ENCODE measurements around the gene SLC4A5. TPM values are rescaled to one million over a fixed set of nuclear protein-coding genes. Genes with fewer than 3 reads are reported as not detected.

SLC4A5 gene
- total RNA-seq, 8 experiments from 2014 or later: 0.25 to 5.9 (median 2.8) TPM

DNA sequence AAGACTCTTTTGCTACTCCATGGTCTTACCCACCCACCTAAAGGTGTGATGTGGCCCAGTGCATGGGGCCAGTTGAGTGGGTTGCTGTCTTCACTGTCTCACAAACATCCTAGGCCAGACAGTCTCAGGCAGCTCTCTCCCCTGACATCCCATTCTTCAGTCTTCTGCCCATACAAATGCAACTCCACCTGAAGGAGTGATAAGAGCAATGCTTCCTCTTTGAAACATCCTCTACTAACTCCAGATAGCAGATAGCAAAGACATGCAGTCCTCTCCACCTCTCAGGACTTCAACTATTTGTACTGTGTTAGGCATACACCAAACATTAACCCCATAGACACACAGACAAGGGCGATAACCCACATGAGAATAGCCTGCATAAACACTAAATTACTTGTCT is 73.5 kb downstream of the SLC4A5 start:
- Histone ChIP-seq H3K4me3 (no peak overlapping the region), H3K4me1 (replicated peaks in 1 of 2) (no peaks in the 10 kb centered on the region), H3K27ac (no peak overlapping the region)
- WGBS, 10 experiments: 40 to 100% (median 75%) methylated on average over 1 of the region's 1 CpG; no CpG with 5 or more reads in 3 of the 10 experiments
- ATAC-seq (replicated peaks in 6 of 8): no peak
- in situ Hi-C loops (cut with MboI; ENCODE audit: low pct_unique_long_range_greater_than_20kb in 2 of 9, low sequenced_read_pairs in 9 of 9, unreplicated experiment in 9 of 9): loop anchor here in 2 of 9 experiments (10.0 to 25.0 kb wide), 2 partner anchors 55 to 318 kb away; no protein-coding TSS in a partner anchor

DNA sequence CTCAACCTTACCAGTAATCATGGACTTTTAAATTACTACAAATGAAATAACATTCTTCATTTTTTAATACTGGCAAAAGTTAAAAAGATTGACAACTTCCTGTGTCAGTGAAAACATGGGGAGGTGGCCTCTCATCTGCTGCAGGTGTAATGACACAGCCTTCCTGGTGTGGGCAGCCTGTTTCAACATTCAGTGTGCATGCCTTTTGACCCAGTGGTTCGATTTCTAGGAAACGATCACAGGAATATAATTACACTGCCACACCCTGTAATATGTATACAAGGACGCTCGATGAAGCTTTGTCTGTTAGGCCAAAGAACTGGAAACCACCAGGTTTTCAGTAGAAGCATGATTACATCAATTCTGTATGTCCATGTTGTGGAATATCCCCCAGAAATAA is 76.1 kb downstream of the SLC4A5 start:
- ATAC-seq (replicated peaks in 6 of 8): peak in 5 of 8 experiments; percentile 41 to 98 (median 75)
- 0 to 60% (median 25%) methylated on average over 1 to 4 of the region's 4 CpGs; no CpG with 5 or more reads in 4 of the 10 experiments for WGBS, 10 experiments
- no peaks in the 10 kb centered on the region for H3K4me1 ChIP-seq (replicated peaks in 1 of 2)
- in situ Hi-C loops (cut with MboI; ENCODE audit: low pct_unique_long_range_greater_than_20kb in 2 of 9, low sequenced_read_pairs in 9 of 9, unreplicated experiment in 9 of 9): loop anchor here in 2 of 9 experiments (10.0 to 25.0 kb wide), 2 partner anchors 58 to 320 kb away; no protein-coding TSS in a partner anchor
- H3K4me3 ChIP-seq: no peak overlapping the region
- H3K27ac ChIP-seq: no peak overlapping the region

- Histone ChIP-seq H3K4me1 (replicated peaks in 1 of 2) (no peaks in the 10 kb centered on the region), H3K4me3 (no peak overlapping the region), H3K27ac (no peak overlapping the region)
- no peak for ATAC-seq (replicated peaks in 6 of 8)
- 0 to 67% (median 60%) methylated on average over 1 of the region's 1 CpG; no CpG with 5 or more reads in 7 of the 10 experiments for WGBS, 10 experiments
- in situ Hi-C loops (cut with MboI; ENCODE audit: low pct_unique_long_range_greater_than_20kb in 2 of 9, low sequenced_read_pairs in 9 of 9, unreplicated experiment in 9 of 9): loop anchor here in 2 of 9 experiments (10.0 to 25.0 kb wide), 2 partner anchors 61 to 323 kb away; no protein-coding TSS in a partner anchor
Observed at GRCh38 chr2:74264281-74264680, 78.9 kb downstream of the SLC4A5 start.

GRCh38 chr2:74262681-74263080 is 80.5 kb downstream of the SLC4A5 start:
- 84 to 100% (median 100%) methylated on average over 1 to 4 of the region's 6 CpGs; no CpG with 5 or more reads in 3 of the 10 experiments for WGBS, 10 experiments
- no peak overlapping the region for H3K27ac ChIP-seq
- H3K4me3 ChIP-seq: no peak overlapping the region
- H3K4me1 ChIP-seq (replicated peaks in 1 of 2): no peaks in the 10 kb centered on the region
- in situ Hi-C loops (cut with MboI; ENCODE audit: low pct_unique_long_range_greater_than_20kb in 2 of 9, low sequenced_read_pairs in 9 of 9, unreplicated experiment in 9 of 9): loop anchor here in 2 of 9 experiments (10.0 to 25.0 kb wide), 2 partner anchors 62 to 325 kb away; no protein-coding TSS in a partner anchor
- no peak for ATAC-seq (replicated peaks in 6 of 8)

DNA sequence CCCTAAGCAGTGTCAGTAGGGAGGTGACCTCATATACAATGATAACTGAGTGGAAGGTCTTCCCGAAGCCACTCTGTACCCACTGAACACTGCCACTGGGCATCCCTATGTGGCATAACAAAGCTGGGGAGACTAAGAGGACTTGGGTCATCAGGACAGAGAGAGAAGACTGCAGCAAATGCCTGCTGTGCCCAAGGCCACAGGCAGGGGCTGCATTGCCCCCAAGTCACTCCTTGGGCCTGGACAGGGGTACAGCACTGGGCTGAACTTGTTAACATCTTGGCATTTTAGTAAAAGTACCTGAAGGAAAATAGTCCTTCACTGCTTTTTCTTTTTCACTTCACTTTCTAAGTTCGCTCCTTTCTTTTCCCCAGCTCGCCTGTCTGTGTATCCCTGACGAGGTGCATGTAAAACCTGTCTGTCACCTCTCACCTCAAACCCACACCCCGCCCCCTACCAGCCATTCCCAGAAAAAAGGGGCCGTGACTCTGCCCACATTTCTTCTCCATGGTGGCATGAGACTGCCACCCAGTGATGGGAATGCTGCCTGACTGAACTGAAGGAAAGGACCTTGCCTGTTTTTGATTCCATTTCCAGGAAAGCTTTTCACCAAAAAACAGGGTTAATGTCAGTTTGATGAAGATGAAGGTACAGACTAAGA is 81.9 kb downstream of the SLC4A5 start:
- in situ Hi-C loops (cut with MboI; ENCODE audit: low pct_unique_long_range_greater_than_20kb in 2 of 9, low sequenced_read_pairs in 9 of 9, unreplicated experiment in 9 of 9): loop anchor here in 2 of 9 experiments (10.0 to 25.0 kb wide), 2 partner anchors 63 to 326 kb away; no protein-coding TSS in a partner anchor

GRCh38 chr2:74260495-74260894 is 82.7 kb downstream of the SLC4A5 start:
- no peak overlapping the region for H3K27ac ChIP-seq
- WGBS, 10 experiments: 24 to 93% (median 61%) methylated on average over 1 to 2 of the region's 2 CpGs
- ATAC-seq (replicated peaks in 6 of 8): no peak
- H3K4me3 ChIP-seq: no peak overlapping the region
- in situ Hi-C loops (cut with MboI; ENCODE audit: low pct_unique_long_range_greater_than_20kb in 2 of 9, low sequenced_read_pairs in 9 of 9, unreplicated experiment in 9 of 9): loop anchor here in 2 of 9 experiments (10.0 to 25.0 kb wide), 2 partner anchors 64 to 327 kb away; no protein-coding TSS in a partner anchor
- H3K4me1 ChIP-seq (replicated peaks in 1 of 2): no peaks in the 10 kb centered on the region

More for the DNA sequence above, 81.9 kb downstream of the SLC4A5 start:
- 20 to 90% (median 52%) methylated on average over 1 to 6 of the region's 6 CpGs; no CpG with 5 or more reads in 3 of the 10 experiments for WGBS, 10 experiments
- no peak overlapping the region for H3K27ac ChIP-seq
- H3K4me1 ChIP-seq (replicated peaks in 1 of 2): no peaks in the 10 kb centered on the region
- no peak overlapping the region for H3K4me3 ChIP-seq
- peak in 2 of 8 experiments; percentile 56 to 69 for ATAC-seq (replicated peaks in 6 of 8)

DNA sequence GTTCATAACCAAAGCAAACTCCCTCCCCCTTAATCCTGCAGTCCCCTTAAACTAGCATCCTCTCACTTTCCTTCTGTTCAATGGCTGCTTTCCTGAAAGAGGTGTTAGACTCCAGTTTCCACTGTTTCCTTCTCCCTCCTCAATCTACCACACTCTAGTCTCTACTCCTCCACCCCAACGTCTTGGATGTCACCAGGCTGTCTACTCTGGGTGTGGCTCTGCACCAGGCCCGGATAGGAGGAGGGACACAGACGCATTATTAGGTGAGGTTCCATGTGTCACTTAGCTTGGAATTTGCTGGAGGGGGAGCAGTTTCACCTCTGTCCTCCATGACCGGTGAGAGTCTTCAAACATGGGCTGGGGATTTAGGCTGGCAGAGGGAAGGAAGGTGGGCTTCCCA is 83.5 kb downstream of the SLC4A5 start:
- peak in 2 of 8 experiments; percentile 59 to 63 for ATAC-seq (replicated peaks in 6 of 8)
- H3K4me3 ChIP-seq: no peak overlapping the region
- H3K27ac ChIP-seq: no peak overlapping the region
- H3K4me1 ChIP-seq (replicated peaks in 1 of 2): no peaks in the 10 kb centered on the region
- in situ Hi-C loops (cut with MboI; ENCODE audit: low pct_unique_long_range_greater_than_20kb in 2 of 9, low sequenced_read_pairs in 9 of 9, unreplicated experiment in 9 of 9): loop anchor here in 2 of 9 experiments (10.0 to 25.0 kb wide), 2 partner anchors 65 to 328 kb away; no protein-coding TSS in a partner anchor
- 0 to 100% (median 52%) methylated on average over 1 to 2 of the region's 4 CpGs; no CpG with 5 or more reads in 4 of the 10 experiments for WGBS, 10 experiments

DNA sequence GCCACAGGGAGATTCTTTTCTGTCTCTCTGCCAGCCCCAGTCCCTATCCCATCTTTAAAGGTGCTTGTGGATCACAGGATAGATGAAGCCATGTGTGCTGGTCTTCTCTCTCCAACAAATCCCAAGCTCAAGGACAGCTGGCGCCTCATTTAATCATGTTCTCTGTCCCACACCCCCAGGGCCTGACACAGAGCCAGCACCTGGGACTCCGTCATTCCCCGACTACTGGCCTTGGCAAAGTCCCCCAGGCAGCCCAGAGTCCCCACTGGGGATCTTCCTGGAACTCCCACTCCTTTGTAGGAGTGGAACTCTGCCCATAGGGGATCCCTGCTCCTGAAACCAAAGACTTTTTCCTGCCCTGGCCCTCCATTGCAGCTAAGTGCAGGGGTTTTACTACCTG is 84.0 kb downstream of the SLC4A5 start:
- no peak overlapping the region for H3K27ac ChIP-seq
- in situ Hi-C loops (cut with MboI; ENCODE audit: low pct_unique_long_range_greater_than_20kb in 2 of 9, low sequenced_read_pairs in 9 of 9, unreplicated experiment in 9 of 9): loop anchor here in 1 of 9 experiments (25.0 kb wide), 1 partner anchor 328 kb away; no protein-coding TSS in a partner anchor
- 70 to 100% (median 91%) methylated on average over 1 to 3 of the region's 3 CpGs; no CpG with 5 or more reads in 4 of the 10 experiments for WGBS, 10 experiments
- ATAC-seq (replicated peaks in 6 of 8): no peak
- no peak overlapping the region for H3K4me3 ChIP-seq
- no peaks in the 10 kb centered on the region for H3K4me1 ChIP-seq (replicated peaks in 1 of 2)

GRCh38 chr2:74255660-74256213 is 87.5 kb downstream of the SLC4A5 start:
- H3K27ac ChIP-seq: no peak overlapping the region
- H3K4me3 ChIP-seq: no peak overlapping the region
- ATAC-seq (replicated peaks in 6 of 8): no peak
- 61 to 100% (median 84%) methylated on average over 1 to 12 of the region's 18 CpGs; no CpG with 5 or more reads in 2 of the 10 experiments for WGBS, 10 experiments
- H3K4me1 ChIP-seq (replicated peaks in 1 of 2): no peaks in the 10 kb centered on the region
- in situ Hi-C loops (cut with MboI; ENCODE audit: low pct_unique_long_range_greater_than_20kb in 2 of 9, low sequenced_read_pairs in 9 of 9, unreplicated experiment in 9 of 9): loop anchor here in 1 of 9 experiments (25.0 kb wide), 1 partner anchor 332 kb away; no protein-coding TSS in a partner anchor

- no peak for ATAC-seq (replicated peaks in 6 of 8)
- in situ Hi-C loops (cut with MboI; ENCODE audit: low pct_unique_long_range_greater_than_20kb in 2 of 9, low sequenced_read_pairs in 9 of 9, unreplicated experiment in 9 of 9): loop anchor here in 1 of 9 experiments (25.0 kb wide), 1 partner anchor 333 kb away; no protein-coding TSS in a partner anchor
- Histone ChIP-seq H3K4me3 (no peak overlapping the region), H3K27ac (no peak overlapping the region), H3K4me1 (replicated peaks in 1 of 2) (no peaks in the 10 kb centered on the region)
- WGBS, 10 experiments: 70 to 93% (median 85%) methylated on average over 3 to 4 of the region's 4 CpGs; no CpG with 5 or more reads in 2 of the 10 experiments
Observed at GRCh38 chr2:74253971-74254310, 89.3 kb downstream of the SLC4A5 start.

- no peak overlapping the region for H3K27ac ChIP-seq
- in situ Hi-C loops (cut with MboI; ENCODE audit: low pct_unique_long_range_greater_than_20kb in 2 of 9, low sequenced_read_pairs in 9 of 9, unreplicated experiment in 9 of 9): loop anchor here in 1 of 9 experiments (25.0 kb wide), 1 partner anchor 334 kb away; no protein-coding TSS in a partner anchor
- H3K4me1 ChIP-seq (replicated peaks in 1 of 2): no peaks in the 10 kb centered on the region
- 25 to 100% (median 68%) methylated on average over 1 to 7 of the region's 7 CpGs for WGBS, 10 experiments
- no peak for ATAC-seq (replicated peaks in 6 of 8)
- H3K4me3 ChIP-seq: no peak overlapping the region
Observed at GRCh38 chr2:74253306-74253970, 89.8 kb downstream of the SLC4A5 start.

DNA sequence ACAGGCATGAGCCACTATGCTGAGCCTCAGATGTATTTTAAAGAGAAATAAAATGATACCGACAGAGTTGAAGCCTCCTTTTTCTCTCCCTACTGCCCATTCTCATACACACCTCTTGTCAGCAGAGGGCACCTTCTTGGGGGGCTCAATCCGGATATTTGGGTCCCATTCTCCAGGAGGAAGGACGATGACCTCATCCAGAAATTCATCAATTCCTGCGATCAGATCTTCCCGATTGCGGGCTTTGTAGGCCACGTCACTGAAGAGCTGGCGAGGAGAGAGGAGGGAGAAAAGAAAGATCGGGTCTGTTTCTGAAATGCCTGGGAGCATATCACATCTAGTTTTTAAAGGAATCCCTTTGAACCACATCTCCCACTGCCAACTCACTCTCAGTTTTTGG is 90.4 kb downstream of the SLC4A5 start:
- H3K4me1 ChIP-seq (replicated peaks in 1 of 2): no peaks in the 10 kb centered on the region
- no peak for ATAC-seq (replicated peaks in 6 of 8)
- H3K4me3 ChIP-seq: no peak overlapping the region
- no peak overlapping the region for H3K27ac ChIP-seq
- in situ Hi-C loops (cut with MboI; ENCODE audit: low pct_unique_long_range_greater_than_20kb in 2 of 9, low sequenced_read_pairs in 9 of 9, unreplicated experiment in 9 of 9): loop anchor here in 1 of 9 experiments (25.0 kb wide), 1 partner anchor 334 kb away; no protein-coding TSS in a partner anchor
- 40 to 100% (median 90%) methylated on average over 1 to 5 of the region's 9 CpGs; no CpG with 5 or more reads in 4 of the 10 experiments for WGBS, 10 experiments
